Measurements from ENCODE around the gene SLC35B2. TPM values are rescaled to one million over a fixed set of nuclear protein-coding genes. Genes with fewer than 3 reads are reported as not detected.

The SLC35B2 gene
- total and polyA plus RNA-seq, 9 of the 15 experiments (the other 6 are each of a cell fraction or from before 2014, with no cell fraction given) = 14.5 to 59.1 (median 47.1) TPM

GRCh38 chr6:44247338-44248302, 9.7 kb downstream of the SLC35B2 start (continued):
- TF ChIP-seq EGR1 (conservative IDR thresholded peaks at IDR 0.05) (peak; percentile 83), TRIM28 (IDR thresholded peaks at IDR 0.05) (no peak), MTA3 (IDR thresholded peaks at IDR 0.05; ENCODE audit: borderline replicate concordance) (no peak; the same call in none of the 2 replicates), SNRNP70 (optimal IDR thresholded peaks at IDR 0.05; ENCODE audit: low read depth, low read length) (peak; percentile 22), TFAM (CRISPR knock-in tag; conservative IDR thresholded peaks at IDR 0.05) (no peak), HMG20B (CRISPR knock-in tag; IDR thresholded peaks at IDR 0.05) (no peak), MAFG (tag; conservative IDR thresholded peaks at IDR 0.05) (peak; percentile 91), KDM2B (CRISPR knock-in tag; IDR thresholded peaks at IDR 0.05) (0 out of 2 replicates have a peak, but pooled peaks have one; percentile 54), NR4A1 (CRISPR knock-in tag; IDR thresholded peaks at IDR 0.05) (0 out of 2 replicates have a peak, but pooled peaks have one; percentile 35), NR4A1 (tag; IDR thresholded peaks at IDR 0.05) (no peak), ZNF655 (CRISPR knock-in tag; IDR thresholded peaks at IDR 0.05) (no peak), ZBTB5 (IDR thresholded peaks at IDR 0.05) (peak; percentile 5; the same call in 1 of the 2 replicates)
- TF ChIP-seq, protein P1, sequence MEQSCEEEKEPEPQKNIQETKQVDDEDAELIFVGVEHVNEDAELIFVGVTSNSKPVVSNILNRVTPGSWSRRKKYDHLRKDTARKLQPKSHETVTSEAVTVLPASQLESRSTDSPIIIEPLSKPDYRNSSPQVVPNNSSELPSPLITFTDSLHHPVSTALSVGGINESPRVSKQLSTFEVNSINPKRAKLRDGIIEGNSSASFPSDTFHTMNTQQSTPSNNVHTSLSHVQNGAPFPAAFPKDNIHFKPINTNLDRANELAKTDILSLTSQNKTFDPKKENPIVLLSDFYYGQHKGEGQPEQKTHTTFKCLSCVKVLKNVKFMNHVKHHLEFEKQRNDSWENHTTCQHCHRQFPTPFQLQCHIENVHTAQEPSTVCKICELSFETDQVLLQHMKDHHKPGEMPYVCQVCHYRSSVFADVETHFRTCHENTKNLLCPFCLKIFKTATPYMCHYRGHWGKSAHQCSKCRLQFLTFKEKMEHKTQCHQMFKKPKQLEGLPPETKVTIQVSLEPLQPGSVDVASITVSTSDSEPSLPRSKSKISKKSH (CRISPR knock-in tag; IDR thresholded peaks at IDR 0.05) = no peak
- TF ChIP-seq, protein P2, sequence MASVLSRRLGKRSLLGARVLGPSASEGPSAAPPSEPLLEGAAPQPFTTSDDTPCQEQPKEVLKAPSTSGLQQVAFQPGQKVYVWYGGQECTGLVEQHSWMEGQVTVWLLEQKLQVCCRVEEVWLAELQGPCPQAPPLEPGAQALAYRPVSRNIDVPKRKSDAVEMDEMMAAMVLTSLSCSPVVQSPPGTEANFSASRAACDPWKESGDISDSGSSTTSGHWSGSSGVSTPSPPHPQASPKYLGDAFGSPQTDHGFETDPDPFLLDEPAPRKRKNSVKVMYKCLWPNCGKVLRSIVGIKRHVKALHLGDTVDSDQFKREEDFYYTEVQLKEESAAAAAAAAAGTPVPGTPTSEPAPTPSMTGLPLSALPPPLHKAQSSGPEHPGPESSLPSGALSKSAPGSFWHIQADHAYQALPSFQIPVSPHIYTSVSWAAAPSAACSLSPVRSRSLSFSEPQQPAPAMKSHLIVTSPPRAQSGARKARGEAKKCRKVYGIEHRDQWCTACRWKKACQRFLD (CRISPR knock-in tag; IDR thresholded peaks at IDR 0.05) = 0 out of 2 replicates have a peak, but pooled peaks have one; percentile 16
- TF ChIP-seq, protein P3, sequence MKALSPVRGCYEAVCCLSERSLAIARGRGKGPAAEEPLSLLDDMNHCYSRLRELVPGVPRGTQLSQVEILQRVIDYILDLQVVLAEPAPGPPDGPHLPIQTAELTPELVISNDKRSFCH (CRISPR knock-in tag; IDR thresholded peaks at IDR 0.05) = no peak
- TF ChIP-seq, protein P3 (tag; IDR thresholded peaks at IDR 0.05) = 0 out of 2 replicates have a peak, but pooled peaks have one; percentile 24
- TF ChIP-seq, protein P4, sequence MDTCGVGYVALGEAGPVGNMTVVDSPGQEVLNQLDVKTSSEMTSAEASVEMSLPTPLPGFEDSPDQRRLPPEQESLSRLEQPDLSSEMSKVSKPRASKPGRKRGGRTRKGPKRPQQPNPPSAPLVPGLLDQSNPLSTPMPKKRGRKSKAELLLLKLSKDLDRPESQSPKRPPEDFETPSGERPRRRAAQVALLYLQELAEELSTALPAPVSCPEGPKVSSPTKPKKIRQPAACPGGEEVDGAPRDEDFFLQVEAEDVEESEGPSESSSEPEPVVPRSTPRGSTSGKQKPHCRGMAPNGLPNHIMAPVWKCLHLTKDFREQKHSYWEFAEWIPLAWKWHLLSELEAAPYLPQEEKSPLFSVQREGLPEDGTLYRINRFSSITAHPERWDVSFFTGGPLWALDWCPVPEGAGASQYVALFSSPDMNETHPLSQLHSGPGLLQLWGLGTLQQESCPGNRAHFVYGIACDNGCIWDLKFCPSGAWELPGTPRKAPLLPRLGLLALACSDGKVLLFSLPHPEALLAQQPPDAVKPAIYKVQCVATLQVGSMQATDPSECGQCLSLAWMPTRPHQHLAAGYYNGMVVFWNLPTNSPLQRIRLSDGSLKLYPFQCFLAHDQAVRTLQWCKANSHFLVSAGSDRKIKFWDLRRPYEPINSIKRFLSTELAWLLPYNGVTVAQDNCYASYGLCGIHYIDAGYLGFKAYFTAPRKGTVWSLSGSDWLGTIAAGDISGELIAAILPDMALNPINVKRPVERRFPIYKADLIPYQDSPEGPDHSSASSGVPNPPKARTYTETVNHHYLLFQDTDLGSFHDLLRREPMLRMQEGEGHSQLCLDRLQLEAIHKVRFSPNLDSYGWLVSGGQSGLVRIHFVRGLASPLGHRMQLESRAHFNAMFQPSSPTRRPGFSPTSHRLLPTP (IDR thresholded peaks at IDR 0.05; ENCODE audit: borderline replicate concordance, extremely low read depth, insufficient read length) = no peak

All from K562 (cell line).